CD4-positive, CD25-positive, alpha-beta regulatory T cell (primary cell): ENCODE data around the gene KHK. TPM values are rescaled to one million over a fixed set of nuclear protein-coding genes. Genes with fewer than 3 reads are reported as not detected.

Experiments used
- ATAC-seq, 2 donors: fragments of 150-1000 bp; cut with Tn5 transposase; one replicate each; pipeline ENCODE4 v1.10.0; 2021; ENCODE audit warnings: low read depth in 2 of 2, moderate number of reproducible peaks in 2 of 2, moderate library complexity in 1 of 2
- DNase-seq, 3 donors: peaks; one replicate each; pipeline versions ENCODE4 v3.0.0 to v3.0.0-alpha.2; 2012 to 2022; ENCODE audit warnings: mixed read lengths in 1 of 3
- H3K27ac ChIP-seq: one replicate; pipeline ENCODE4 v1.7.0; 2013; ENCODE audit warnings: mild to moderate bottlenecking, low read length; ENCODE audit not compliant: insufficient read depth, poor library complexity, severe bottlenecking
- H3K27me3 ChIP-seq: one replicate; pipeline ENCODE4 v1.7.0; 2013; ENCODE audit warnings: low read length; ENCODE audit not compliant: control insufficient read depth, insufficient read depth
- H3K36me3 ChIP-seq: one replicate; pipeline ENCODE4 v1.7.0; 2013; ENCODE audit warnings: mild to moderate bottlenecking, low read length, moderate library complexity; ENCODE audit not compliant: control insufficient read depth, insufficient read depth
- H3K4me1 ChIP-seq: 2 replicates; pipeline ENCODE4 v1.7.0; 2013; ENCODE audit warnings: mild to moderate bottlenecking, low read length; ENCODE audit not compliant: insufficient read depth, control insufficient read depth, poor library complexity, severe bottlenecking
- H3K4me3 ChIP-seq: one replicate; pipeline ENCODE4 v1.7.0; 2013; ENCODE audit warnings: low read depth, mild to moderate bottlenecking, low read length, moderate library complexity
- H3K9me3 ChIP-seq, 2 experiments: 1 replicate in 1 of 2; 2 replicates in 1 of 2; pipeline ENCODE4 v1.7.0; 2013; ENCODE audit warnings: low read length in 2 of 2, mild to moderate bottlenecking in 1 of 2, moderate library complexity in 1 of 2; ENCODE audit not compliant: control insufficient read depth in 2 of 2
- H3K27ac Mint-ChIP-seq, 3 donors: one replicate each; pipeline ENCODE4 v1.8.0; 2020 to 2022; ENCODE audit warnings: mild to moderate bottlenecking in 3 of 3, mixed read lengths in 3 of 3, moderate library complexity in 2 of 3
- H3K27me3 Mint-ChIP-seq: one replicate; pipeline ENCODE4 v1.8.0; 2022; ENCODE audit warnings: mild to moderate bottlenecking, mixed read lengths
- H3K36me3 Mint-ChIP-seq: one replicate; pipeline ENCODE4 v1.8.0; 2020; ENCODE audit warnings: mixed read lengths
- H3K4me1 Mint-ChIP-seq, 4 donors: one replicate each; pipeline ENCODE4 v1.8.0; 2020 to 2022; ENCODE audit warnings: mixed read lengths in 4 of 4, mild to moderate bottlenecking in 1 of 4
- H3K4me3 Mint-ChIP-seq, 4 donors: one replicate each; pipeline ENCODE4 v1.8.0; 2020 to 2022; ENCODE audit warnings: mild to moderate bottlenecking in 4 of 4, mixed read lengths in 4 of 4, moderate library complexity in 3 of 4
- H3K9me3 Mint-ChIP-seq, 7 donors: one replicate each; pipeline ENCODE4 v1.8.0; 2020 to 2022; ENCODE audit warnings: mixed read lengths in 7 of 7, mild to moderate bottlenecking in 3 of 7, moderate library complexity in 2 of 7
- polyA plus RNA-seq, 4 donors: library from polyadenylated mRNA; unstranded; fragments of 300-500 nt; fragmentation: Illumina TruSeq; gene quantifications; one replicate each; pipeline ENCODE4 v1.2.3, GENCODE V29; 2021
- total RNA-seq: library from RNA; stranded (reverse); gene quantifications from one replicate; pipeline ENCODE4 v1.2.3, GENCODE V29; 2022

The KHK gene
- total and polyA plus RNA-seq, 5 donors from 2014 or later = 3.4 to 6.6 (median 5.9) TPM

DNA sequence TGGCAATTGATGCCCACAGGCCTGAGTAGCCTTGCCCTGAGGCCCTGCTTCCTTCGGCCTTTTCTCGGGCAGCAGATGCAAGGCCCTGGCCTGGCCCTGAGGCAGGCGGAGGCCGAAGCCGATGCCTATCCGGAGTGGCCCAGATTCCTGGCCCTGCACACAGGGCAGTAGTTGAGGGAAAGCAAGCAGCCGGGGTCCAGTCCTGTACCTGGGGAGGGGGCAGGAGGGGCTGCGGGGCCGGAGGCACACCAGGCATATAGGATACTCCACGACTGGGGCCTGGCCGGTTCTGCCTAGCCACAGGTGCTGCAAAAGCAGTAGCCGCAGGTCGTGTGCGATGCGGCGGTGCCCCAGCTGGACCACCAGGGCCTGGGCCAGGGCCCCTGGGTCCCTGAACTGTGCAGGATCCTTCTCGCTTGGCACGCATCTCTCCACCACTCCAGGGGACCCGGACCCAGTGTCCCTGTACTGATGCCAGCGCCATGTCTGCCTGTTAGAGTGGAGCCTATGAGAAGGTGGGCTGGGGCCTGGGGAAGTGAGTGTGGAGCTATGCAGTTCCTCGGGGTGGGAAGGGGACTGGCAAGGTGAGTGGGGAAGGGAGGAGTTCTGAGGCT, 50.9 kb downstream of the KHK start:
- ATAC-seq (no peak), DNase-seq (no peak)
- H3K9me3 Mint-ChIP-seq = peaks cover 0 to 1% (median 0%) of the 10 kb centered on the region in 7 donors
- H3K4me3 Mint-ChIP-seq = peak overlapping the region in 1 of 4 donors; percentile 24
- H3K27me3 ChIP-seq = no peaks in the 10 kb centered on the region
- H3K4me1 Mint-ChIP-seq = peaks cover 0 to 23% (median 9%) of the 10 kb centered on the region in 4 donors
- no peaks in the 10 kb centered on the region for H3K9me3 ChIP-seq
- no peak overlapping the region for H3K27ac Mint-ChIP-seq
- no peak overlapping the region for H3K27ac ChIP-seq
- H3K36me3 ChIP-seq = peaks cover 1% of the 10 kb centered on the region
- no peaks in the 10 kb centered on the region for H3K36me3 Mint-ChIP-seq
- H3K4me3 ChIP-seq = no peak overlapping the region
- peaks cover 18% of the 10 kb centered on the region for H3K27me3 Mint-ChIP-seq
- H3K4me1 ChIP-seq = peaks cover 17% of the 10 kb centered on the region

DNA sequence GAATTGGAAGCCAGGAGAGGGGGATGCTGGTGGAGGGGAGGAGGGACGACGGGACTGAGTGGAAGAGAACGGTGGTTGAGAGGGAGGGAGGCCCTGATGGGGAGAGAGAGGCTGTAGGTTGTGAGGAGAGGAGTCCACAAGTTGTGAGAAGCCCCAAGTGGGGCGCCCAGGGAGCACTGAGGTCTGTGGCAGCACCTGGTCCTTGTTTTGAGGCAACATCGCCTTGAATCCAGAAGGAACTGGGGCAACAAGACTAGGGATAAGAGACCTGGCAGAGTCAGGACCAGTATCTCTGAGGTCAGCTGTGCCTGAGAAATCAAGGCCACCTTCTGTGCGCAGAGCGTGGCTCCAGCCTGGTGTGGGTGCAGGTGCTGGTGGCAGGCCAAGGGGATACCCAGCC, 51.5 kb downstream of the KHK start:
- DNase-seq (no peak), ATAC-seq (no peak)
- Histone ChIP-seq H3K27me3 (peaks cover 2% of the 10 kb centered on the region), H3K4me3 (no peak overlapping the region), H3K4me1 (peaks cover 10% of the 10 kb centered on the region), H3K36me3 (no peaks in the 10 kb centered on the region), H3K9me3 (no peaks in the 10 kb centered on the region), H3K27ac (no peak overlapping the region)
- Mint-ChIP-seq H3K4me3 (peak overlapping the region in 2 of 4 donors; percentile 19 to 22), H3K27ac (peak overlapping the region in 1 of 3 donors; percentile 46), H3K27me3 (peaks cover 22% of the 10 kb centered on the region), H3K4me1 (peaks cover 0 to 16% (median 5%) of the 10 kb centered on the region in 4 donors), H3K36me3 (no peaks in the 10 kb centered on the region), H3K9me3 (peaks cover 0 to 5% (median 0%) of the 10 kb centered on the region in 7 donors)

DNA sequence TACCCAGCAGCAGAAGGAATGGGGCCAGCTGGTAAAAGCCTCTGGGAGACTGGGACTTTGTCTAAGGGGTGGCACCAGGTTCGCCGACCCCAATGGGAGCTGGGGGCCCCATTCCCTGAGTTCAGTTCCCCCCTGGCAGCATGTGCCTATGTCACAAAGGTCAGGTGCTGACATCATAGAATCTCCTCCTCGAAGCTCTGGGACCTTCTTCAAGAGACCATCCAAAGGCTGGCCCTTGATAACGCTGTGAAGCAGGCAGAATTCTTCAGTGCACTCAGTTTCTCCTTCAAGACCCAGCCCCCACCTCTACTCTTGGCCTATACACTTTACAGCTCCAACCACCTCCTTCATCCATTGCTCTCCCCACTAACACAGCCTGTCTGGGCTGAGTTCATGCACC, 52.7 kb downstream of the KHK start, which contains the start of gene PRR30:
Gene PRR30 (minus strand): TSS at position 101 of the 400 bp plus-strand sequence. CDS start 1,081 bp downstream, outside the sequence.
- Mint-ChIP-seq H3K36me3 (no peaks in the 10 kb centered on the region), H3K27ac (no peak within 1 kb of the TSS)

DNA sequence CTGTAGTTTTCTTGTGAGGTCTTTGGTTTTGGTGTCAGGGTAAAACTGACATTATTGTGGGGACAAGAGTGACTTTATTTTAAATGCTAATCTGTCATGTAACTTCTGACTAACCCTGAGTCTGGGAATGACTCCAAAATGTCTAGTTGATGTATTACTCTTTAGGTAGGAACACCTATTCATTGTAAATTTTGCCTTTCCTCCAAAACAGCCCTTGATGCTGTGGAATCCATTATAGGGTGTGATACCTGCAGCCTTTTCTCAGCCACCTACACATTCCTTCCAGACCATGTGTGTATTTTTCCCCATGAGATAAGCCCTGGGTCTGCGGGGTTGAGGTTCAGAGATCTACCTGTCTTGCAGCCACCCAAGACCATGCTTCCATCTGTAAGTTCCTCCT, 56.7 kb downstream of the KHK start:
- peaks cover 30% of the 10 kb centered on the region for H3K27me3 Mint-ChIP-seq
- Histone ChIP-seq H3K4me3 (no peak overlapping the region), H3K27ac (no peak overlapping the region), H3K4me1 (no peaks in the 10 kb centered on the region), H3K9me3 (no peaks in the 10 kb centered on the region), H3K27me3 (peaks cover 5% of the 10 kb centered on the region), H3K36me3 (no peaks in the 10 kb centered on the region)
- peak overlapping the region in 1 of 4 donors; percentile 4 for H3K4me3 Mint-ChIP-seq
- ATAC-seq (no peak), DNase-seq (no peak)
- peaks cover 0 to 6% (median 2%) of the 10 kb centered on the region in 7 donors for H3K9me3 Mint-ChIP-seq
- no peaks in the 10 kb centered on the region for H3K4me1 Mint-ChIP-seq
- H3K36me3 Mint-ChIP-seq = no peaks in the 10 kb centered on the region
- H3K27ac Mint-ChIP-seq = no peak overlapping the region

More for the DNA sequence above, 52.7 kb downstream of the KHK start, which contains the start of gene PRR30:
- no peak within 1 kb of the TSS for H3K27ac ChIP-seq
- DNase-seq = no peak
- peaks cover 0 to 6% (median 1%) of the 10 kb centered on the region in 7 donors for H3K9me3 Mint-ChIP-seq
- H3K27me3 Mint-ChIP-seq = peaks cover 28% of the 10 kb centered on the region
- no peaks in the 10 kb centered on the region for H3K36me3 ChIP-seq
- H3K9me3 ChIP-seq = no peaks in the 10 kb centered on the region
- peaks cover 3% of the 10 kb centered on the region for H3K27me3 ChIP-seq
- H3K4me1 ChIP-seq = no peaks in the 10 kb centered on the region
- peaks cover 0 to 8% (median 0%) of the 10 kb centered on the region in 4 donors for H3K4me1 Mint-ChIP-seq
- peak within 1 kb of the TSS in 2 of 4 donors; percentile 22 to 87 for H3K4me3 Mint-ChIP-seq
- no peak within 1 kb of the TSS for H3K4me3 ChIP-seq
- no peak for ATAC-seq

DNA sequence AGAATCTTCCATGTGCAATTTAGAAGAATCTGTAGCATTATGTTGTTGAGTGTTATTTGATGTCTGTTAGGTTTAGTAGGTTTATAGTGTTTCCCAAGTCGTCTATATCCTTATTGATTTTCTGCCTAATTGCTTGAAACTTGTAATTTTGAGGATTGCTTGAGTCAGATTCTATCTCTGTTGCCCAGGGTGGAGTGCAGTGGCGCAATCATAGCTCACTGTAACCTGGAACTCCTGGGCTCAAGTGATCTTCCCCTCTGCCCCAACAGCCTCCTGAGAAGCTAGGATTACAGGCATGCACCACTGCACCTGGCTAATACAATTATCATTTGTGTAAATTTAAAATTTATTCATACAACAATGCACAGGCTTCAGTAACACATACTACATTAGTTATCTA, 59.1 kb downstream of the KHK start:
- peaks cover 0 to 6% (median 2%) of the 10 kb centered on the region in 7 donors for H3K9me3 Mint-ChIP-seq
- no peak overlapping the region for H3K27ac Mint-ChIP-seq
- no peak overlapping the region for H3K4me3 Mint-ChIP-seq
- no peak overlapping the region for H3K4me3 ChIP-seq
- no peak overlapping the region for H3K27ac ChIP-seq
- H3K36me3 Mint-ChIP-seq = no peaks in the 10 kb centered on the region
- peaks cover 5% of the 10 kb centered on the region for H3K27me3 ChIP-seq
- no peaks in the 10 kb centered on the region for H3K4me1 Mint-ChIP-seq
- H3K27me3 Mint-ChIP-seq = peaks cover 22% of the 10 kb centered on the region
- no peaks in the 10 kb centered on the region for H3K36me3 ChIP-seq
- no peaks in the 10 kb centered on the region for H3K4me1 ChIP-seq
- no peaks in the 10 kb centered on the region for H3K9me3 ChIP-seq
- DNase-seq (no peak), ATAC-seq (no peak)

DNA sequence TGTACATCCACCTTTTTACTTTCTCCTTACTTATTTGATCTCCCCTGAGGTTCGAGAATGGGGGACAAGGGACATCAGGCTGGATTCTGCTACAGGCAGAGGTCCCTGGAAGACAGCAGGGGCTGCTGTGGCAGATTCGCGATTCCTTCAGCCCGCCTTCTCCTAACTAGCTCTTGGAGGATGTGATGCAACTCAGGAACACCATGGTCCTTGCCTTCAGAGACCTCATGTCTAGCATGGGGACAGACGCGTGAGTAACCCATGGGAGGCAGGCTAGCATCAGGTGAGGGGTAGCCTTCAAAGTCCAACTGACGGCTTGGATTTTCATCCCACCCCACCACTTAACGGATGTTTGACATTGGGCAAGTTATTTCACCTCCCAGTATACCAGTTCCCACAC, 61.4 kb downstream of the KHK start:
- H3K27ac ChIP-seq = no peak overlapping the region
- H3K4me3 Mint-ChIP-seq = no peak overlapping the region
- no peak for DNase-seq
- peaks cover 0 to 4% (median 2%) of the 10 kb centered on the region in 7 donors for H3K9me3 Mint-ChIP-seq
- H3K4me1 Mint-ChIP-seq = no peaks in the 10 kb centered on the region
- H3K27me3 Mint-ChIP-seq = peaks cover 18% of the 10 kb centered on the region
- H3K36me3 Mint-ChIP-seq = no peaks in the 10 kb centered on the region
- no peak for ATAC-seq
- H3K27me3 ChIP-seq = peaks cover 4% of the 10 kb centered on the region
- no peaks in the 10 kb centered on the region for H3K4me1 ChIP-seq
- H3K36me3 ChIP-seq = no peaks in the 10 kb centered on the region
- no peak overlapping the region for H3K27ac Mint-ChIP-seq
- no peaks in the 10 kb centered on the region for H3K9me3 ChIP-seq
- no peak overlapping the region for H3K4me3 ChIP-seq

DNA sequence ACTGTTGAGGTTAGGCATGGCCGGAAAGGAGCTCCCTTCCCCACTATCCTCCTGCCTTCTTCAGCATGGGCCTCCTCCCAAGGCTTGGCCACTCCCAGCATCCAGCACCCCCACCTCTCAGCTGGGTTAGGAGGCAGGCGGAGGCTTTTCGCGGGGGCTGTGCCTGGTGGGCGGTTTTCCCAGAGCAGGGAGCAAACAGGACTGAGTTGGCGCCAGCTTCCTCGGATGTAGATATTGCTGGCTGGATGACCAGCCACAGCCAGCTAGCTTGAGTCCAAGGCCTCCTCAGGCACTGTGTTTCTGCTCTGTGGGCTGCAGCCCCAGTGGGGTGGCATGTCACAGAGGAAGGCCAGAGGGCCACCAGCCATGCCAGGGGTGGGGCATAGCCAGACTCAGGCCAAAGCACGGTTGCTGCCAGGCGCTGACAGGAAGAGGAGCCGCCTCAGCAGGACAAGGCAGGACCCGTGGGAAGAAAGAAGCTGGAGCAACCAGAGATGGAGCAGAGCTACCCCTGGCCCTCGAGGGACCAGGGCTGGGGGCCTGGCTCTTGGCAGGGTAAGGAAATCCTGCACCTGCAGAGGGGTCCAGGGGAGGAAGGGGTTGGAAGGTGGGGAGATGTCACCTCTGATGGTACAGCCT, 62.3 kb downstream of the KHK start, which contains the start of gene TCF23:
Gene TCF23 (plus strand): TSS at position 204 of the 639 bp plus-strand sequence. CDS start 130 bp downstream, at position 334.
- Mint-ChIP-seq H3K27me3 (peaks cover 14% of the 10 kb centered on the region), H3K4me3 (no peak within 1 kb of the TSS), H3K9me3 (peaks cover 0 to 2% (median 0%) of the 10 kb centered on the region in 7 donors), H3K36me3 (no peaks in the 10 kb centered on the region), H3K4me1 (no peaks in the 10 kb centered on the region), H3K27ac (no peak within 1 kb of the TSS)
- no peak for ATAC-seq
- no peaks in the 10 kb centered on the region for H3K9me3 ChIP-seq
- no peak for DNase-seq
- H3K27ac ChIP-seq = no peak within 1 kb of the TSS
- H3K27me3 ChIP-seq = peaks cover 2% of the 10 kb centered on the region
- no peaks in the 10 kb centered on the region for H3K36me3 ChIP-seq
- H3K4me3 ChIP-seq = no peak within 1 kb of the TSS
- H3K4me1 ChIP-seq = no peaks in the 10 kb centered on the region
